Renal cortical epithelial cell (primary cell): ENCODE measurements around the gene ITPR1. TPM values are rescaled to one million over a fixed set of nuclear protein-coding genes. Genes with fewer than 3 reads are reported as not detected.
A peak's percentile ranks its signal among the peaks of the same experiment; 100 is the strongest.

Source experiments
- DNase-seq: peaks from one replicate; pipeline ENCODE4 v3.0.0-alpha.2; 2011; ENCODE audit warnings: low read depth
- total RNA-seq: library from RNA; depleted of rRNA; stranded (reverse); fragments of >200 nt; gene quantifications from 2 replicates; pipeline ENCODE4 v1.2.3, GENCODE V29; 2014

ITPR1 gene
- total RNA-seq, 1 donor from 2014 or later: 30.0 TPM

- no peak for DNase-seq
Measured at GRCh38 chr3:4776399-4776979, 283.3 kb downstream of the ITPR1 start.

DNA sequence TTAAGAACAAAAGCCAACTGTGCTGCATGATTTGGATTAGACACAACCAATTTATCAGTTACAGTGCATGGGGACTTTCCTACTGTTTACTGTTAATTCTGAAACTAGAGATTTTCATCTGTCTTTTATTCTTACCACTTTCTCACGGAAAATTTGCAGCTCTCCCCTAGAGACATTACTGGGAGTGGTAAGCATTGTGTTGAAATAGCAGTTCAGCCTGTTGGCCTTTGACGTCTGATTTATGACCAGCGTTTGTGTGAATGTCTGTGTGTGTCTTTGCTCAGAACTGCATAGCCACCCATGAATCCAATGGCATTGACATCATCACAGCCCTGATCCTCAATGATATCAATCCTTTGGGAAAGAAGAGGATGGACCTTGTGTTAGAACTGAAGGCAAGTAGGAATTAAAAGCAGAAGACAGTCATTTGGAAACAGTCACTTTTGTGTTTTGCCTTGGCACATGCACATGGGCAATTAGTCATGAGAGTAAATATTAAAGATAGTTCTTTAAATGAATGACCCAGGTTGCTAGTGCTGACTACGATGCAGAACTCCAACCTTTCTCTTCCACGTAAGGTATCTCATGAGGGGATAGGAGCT, 283.9 kb downstream of the ITPR1 start:
- peak; percentile 80 for DNase-seq

DNA sequence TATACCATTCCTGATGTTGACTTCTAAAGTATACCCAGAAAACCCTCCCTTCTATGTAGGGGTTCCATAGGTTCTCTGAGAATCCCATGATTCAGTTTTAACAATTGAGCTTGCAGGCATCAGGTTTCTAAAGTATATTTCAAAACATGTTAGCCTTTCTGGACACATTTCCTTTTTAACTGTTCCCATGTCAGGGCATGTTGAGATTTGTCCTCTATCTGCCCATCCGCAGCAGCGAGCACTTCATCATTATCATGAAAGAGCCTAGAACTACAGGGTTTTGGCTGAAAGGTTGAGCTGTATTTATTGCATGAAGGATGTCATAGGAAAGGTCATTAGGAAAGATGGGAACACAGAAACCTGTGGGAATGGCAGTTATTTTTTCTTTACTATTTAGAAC, 285.0 kb downstream of the ITPR1 start:
- no peak for DNase-seq

DNA sequence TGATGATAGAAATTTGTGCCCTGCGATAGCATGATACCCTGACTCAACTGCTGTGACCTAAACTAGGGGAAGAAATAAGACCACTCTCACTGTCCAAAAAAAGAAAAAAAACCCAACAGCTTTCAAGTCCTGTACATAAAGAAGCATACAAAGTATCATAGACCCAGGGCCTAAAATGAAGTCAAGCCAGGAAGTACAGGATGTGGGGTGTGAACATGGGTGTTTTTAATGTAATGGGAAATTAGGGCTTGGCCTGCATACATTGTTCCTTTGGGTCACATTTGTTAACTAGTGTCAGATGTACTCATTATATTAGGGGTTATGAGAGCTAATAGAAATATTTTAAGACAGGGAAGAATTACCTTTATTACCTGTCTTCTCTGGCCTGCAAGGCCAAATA, 285.6 kb downstream of the ITPR1 start:
- DNase-seq: no peak

- no peak for DNase-seq
Measured at GRCh38 chr3:4780545-4780957, 287.4 kb downstream of the ITPR1 start.

- no peak for DNase-seq
Measured at GRCh38 chr3:4782095-4782494, 288.9 kb downstream of the ITPR1 start.

DNA sequence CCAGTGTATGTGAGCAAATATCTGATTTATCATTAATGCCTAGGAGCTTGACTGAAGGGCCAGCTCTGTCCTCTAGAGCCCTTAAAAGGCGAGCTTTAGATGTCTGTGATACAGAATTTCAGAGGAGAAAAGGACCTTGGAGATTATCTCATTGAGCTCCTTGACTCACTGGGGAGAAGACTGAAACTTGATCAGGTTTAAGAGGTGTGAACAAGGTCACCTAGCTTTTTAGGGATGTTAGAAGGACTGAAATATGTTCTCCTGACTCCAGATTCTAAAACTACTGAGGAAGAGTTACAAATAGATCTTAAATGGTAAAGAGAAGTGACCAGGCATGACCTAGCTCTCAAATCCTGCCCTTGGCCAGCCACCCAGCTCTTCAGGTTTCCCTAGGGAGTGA, 292.4 kb downstream of the ITPR1 start:
- no peak for DNase-seq

DNA sequence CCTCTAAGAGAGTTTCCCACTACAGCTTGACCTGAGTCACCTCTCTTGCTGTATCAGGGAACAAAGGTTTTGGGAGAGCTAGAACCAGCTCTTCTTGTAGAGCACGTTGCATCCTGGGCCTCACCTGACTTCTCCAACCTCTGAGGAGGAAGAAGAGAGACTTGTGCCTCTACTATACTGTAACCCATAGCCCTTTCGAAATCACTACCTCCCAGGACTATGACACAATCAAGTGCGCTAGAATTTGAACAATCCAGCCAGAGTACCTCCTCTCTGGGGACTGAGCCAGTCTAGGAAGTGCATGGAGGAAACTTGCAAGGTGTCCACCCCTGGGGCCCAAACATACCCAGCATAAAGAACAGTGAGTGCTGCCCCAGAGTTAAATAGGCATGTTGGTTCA, 293.3 kb downstream of the ITPR1 start:
- no peak for DNase-seq

- DNase-seq: no peak
Measured at GRCh38 chr3:4791358-4791757, 298.2 kb downstream of the ITPR1 start.

DNA sequence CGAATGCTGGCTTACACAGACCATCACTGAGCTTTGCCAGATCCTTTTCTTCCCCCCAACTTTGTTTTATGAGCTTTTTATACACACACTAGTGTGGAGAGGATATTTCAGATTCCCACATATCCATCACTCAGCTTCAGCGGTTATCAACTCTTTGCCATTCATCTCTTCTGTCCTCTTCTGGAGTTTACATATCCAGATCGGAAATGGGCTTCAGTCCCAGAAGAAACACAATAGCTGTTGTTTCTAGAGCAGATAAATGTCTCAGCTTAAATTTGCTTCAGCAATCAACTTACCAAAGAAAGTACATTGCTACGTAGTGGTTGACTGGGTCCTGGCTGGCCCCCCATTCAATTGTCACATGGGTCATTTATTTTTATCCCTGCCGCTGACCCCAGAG, 300.2 kb downstream of the ITPR1 start:
- no peak for DNase-seq

DNA sequence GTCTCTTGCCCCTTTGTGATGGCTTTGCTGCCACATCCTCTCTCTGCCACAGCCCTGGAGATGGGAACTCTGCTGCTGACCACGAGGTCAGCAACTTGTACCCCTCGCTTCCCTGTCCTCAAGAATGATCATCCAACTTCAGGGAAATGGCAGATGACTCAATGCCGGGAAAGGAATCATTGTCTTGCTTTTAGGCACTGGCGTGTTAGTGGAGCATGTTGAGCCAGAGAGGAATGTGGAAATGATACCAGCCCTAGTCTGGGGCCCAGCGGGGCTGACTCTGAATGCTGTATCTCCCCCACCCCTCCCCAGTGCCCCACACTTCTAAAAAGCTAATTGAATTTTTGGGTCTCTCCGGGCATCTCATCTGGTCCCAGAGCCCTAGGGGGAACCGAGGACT, 301.2 kb downstream of the ITPR1 start:
- no peak for DNase-seq

GRCh38 chr3:4794798-4795197, 301.6 kb downstream of the ITPR1 start:
- DNase-seq: no peak

DNA sequence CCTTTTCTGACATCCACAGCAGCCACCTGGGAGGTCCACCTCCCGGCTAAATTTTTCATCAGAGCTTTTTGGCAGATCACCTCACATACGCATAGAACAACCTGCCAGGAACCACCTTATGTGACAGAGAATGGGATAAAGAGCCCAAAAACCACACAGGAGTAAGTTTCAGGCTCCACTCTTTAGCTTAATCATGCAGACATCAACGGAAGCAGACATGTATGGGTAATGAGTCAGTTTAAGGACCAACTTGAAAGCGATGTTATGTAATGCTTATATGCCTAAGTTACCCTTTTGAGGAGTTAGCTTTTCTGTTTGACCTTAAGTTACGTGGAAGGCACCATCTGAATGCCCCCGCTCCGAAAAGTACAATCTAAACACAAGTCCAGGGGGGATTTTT, 302.8 kb downstream of the ITPR1 start:
- no peak for DNase-seq

DNA sequence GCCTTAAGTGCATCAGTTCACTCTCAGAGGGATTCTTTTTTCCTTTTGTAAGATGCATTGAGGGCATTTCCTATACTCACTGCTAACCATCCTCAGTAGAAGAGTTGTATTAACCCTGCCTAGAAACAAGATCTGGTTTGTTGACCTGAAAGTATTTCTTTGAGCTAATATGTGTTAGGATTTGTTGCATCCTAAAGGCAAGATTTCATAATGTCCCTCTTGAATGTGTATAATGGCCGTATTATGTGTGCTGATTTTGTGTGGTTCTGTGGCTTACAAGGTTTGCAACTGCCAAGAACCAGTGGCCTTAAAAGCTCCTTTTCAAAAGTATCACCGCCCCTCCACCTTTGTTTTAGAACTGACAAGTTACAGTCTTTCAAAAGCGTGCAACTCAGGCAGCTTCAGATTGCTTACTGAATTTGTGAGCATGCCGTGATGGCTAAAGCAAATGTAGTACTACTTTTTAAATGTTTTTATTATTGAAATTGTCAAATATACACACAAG, 304.1 kb downstream of the ITPR1 start:
- DNase-seq: no peak

DNA sequence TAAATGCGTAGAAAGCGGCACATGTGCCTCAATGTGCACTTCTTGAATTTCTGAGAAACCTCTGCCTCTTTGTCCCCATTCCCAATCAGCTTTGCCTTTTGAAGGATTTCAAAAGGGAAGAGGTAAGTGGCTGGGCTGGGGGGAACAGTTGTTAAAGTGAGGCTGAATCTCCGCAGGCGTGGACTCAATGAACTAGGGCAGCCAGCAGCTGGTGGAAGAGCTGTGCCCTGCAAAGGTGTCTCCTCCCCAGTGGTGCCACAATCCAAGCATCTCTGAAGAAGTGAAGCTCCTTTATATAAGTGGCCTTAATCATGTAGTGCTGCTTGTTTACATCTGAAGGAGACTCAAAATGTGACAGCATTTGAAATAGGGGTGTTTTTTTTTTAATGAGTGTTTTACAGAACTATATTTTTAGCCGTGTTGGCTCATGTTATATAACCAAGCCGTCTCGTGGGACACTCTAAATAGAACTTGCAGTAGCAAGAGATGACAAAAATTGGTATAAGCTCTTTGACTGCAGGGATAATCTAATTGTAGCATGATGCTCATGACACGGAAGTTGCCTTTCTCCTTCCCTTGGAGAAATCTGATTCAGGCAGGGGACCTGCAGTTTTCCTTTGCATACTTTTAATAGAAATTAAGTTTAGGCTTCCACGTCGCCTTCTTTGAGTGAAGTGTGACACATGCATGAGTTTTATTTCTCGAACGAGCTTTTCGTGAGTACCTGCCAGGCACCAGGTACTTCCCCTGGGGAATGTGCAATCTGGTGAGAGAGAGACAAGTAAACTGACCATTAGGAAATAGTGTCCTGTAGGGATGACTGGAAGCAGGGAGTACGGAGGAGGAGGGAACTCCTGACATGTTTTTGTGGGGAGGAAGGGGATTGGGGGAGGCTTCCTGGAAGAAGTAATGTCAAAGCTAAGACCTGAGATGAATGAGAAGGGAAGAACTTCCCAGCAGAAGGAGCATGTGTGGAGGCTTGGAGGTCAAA, 306.4 kb downstream of the ITPR1 start:
- no peak for DNase-seq

DNA sequence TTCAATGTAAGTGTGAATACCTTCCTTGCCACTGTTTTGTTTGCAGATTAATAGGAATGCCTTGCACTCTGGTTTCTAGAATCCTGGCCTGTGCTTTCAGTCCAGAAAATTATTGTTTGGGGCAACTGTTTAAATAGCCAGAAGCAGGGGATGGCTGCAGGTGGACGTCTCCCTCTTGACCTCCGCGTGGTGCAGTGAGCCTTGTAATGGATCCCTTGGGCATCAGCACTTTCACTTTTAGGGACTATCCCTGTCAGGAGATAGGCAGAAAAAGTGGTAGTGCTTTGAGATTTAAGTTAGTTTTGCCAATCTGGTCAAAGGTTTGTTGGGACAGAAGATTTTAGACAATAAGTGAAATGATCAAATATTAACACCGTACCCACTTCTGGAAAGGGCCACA, 307.4 kb downstream of the ITPR1 start:
- DNase-seq: no peak

DNA sequence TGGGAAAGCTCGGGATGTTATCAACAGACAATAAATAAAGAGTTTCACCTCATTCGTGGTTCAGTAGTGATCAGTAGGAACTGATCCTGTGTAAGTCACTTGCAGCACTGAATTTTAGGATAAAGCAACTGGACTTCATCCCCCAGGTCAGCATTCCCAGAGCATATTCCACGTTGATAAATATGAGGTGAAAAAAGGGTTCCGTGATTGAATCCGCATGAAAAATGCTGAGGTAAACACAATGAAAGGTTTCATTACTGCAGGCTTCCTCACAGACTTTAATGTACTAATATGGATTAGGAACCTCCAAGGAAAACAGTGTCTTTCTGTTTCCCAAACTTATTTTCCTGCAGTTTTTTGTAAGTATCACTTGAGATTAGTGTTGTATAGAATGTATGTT, 308.7 kb downstream of the ITPR1 start:
- no peak for DNase-seq

- DNase-seq: no peak
Measured at GRCh38 chr3:4802903-4803302, 309.8 kb downstream of the ITPR1 start.

- no peak for DNase-seq
Measured at GRCh38 chr3:4804161-4805058, 311.3 kb downstream of the ITPR1 start.

GRCh38 chr3:4805662-4806061, 312.5 kb downstream of the ITPR1 start:
- no peak for DNase-seq

GRCh38 chr3:4806535-4807108, 313.5 kb downstream of the ITPR1 start:
- DNase-seq: no peak
